ENCODE results near the gene PLD5. TPM values are rescaled to one million over a fixed set of nuclear protein-coding genes. Genes with fewer than 3 reads are reported as not detected.

PLD5 gene
- polyA plus RNA-seq, 1 of the 3 experiments (the other 2 are of a cell fraction) = 0.08 TPM

DNA sequence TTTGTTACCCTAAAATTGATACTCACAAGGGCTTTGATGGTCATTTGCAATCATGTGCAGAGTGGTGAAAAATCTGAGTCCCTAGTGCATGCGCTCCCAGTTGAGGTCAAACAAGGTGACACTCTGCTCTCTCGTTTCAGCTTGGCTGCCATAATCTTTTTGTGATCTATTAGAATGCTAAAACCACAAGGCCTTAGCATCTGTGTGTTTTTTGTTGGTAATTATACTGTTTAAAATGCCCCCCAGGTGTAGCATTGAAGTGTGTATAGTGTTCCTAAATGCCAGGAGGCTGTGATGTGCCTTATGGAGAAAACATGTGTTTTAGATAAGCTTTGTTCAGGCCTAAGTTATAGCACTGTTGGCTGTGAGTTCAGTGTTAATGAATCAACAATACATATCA lies 89.3 kb downstream of the PLD5 start (continued):
- no peak for TF ChIP-seq POLR2AphosphoS5 (IDR thresholded peaks at IDR 0.05; ENCODE audit: low read depth, low read length)

DNA sequence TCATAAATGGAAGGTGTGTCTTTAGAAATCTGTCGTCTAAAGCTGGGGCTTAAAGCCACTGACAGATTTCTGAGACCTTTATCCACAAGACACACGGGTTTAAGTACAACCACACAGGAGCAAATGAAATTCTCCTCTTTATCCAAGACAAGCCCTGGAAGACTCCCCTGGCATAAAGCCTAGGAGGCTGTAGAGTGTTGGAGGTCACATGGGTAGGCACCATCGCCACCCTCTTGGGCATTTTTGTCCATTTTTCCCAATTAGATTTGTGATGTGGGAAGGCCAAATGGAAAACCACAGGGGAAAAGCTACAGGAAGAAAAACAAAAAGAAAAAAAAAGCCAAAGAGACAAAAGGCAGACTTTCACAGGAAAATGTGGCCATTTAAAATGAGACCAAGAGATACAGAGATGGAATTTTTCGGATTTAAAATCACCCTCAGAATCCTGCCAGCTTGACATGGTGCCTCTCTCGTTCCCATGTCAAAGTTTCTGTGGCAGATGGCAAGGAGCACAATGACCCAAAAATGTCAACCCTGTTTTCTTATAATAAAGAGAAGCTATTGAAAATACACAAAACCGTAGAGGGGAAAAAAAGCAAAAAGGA lies 91.9 kb downstream of the PLD5 start:
- ChIA-PET POLR2A (no interaction called here), CTCF (interaction anchor here (0.8 to 3.0 kb wide), 4 partner anchors 10 to 22 kb away, joined by 3 to 10 read pairs (median 3); no protein-coding TSS in a partner anchor)
- Histone ChIP-seq H3K36me3 (replicated peaks in 1 of 2; ENCODE audit: control insufficient read depth in 1 of 2, insufficient read depth in 2 of 2, low read length in 1 of 2) (peaks cover 0 to 3% of the 10 kb centered on the region in 2 experiments), H3K9me3 (no peaks in the 10 kb centered on the region), H4K20me1 (ENCODE audit: insufficient read depth) (no peaks in the 10 kb centered on the region), H3K27me3 (ENCODE audit: insufficient read depth) (no peaks in the 10 kb centered on the region), H3K4me2 (no peak overlapping the region), H3K27ac (ENCODE audit: low read depth in 2 of 2, low read length in 1 of 2) (peak overlapping the region in 1 of 2 experiments; percentile 100; a peak in 2 of 4 replicates), H3K9me2 (no peaks in the 10 kb centered on the region), H3K79me2 (ENCODE audit: insufficient read depth) (no peaks in the 10 kb centered on the region), H3K4me1 (ENCODE audit: control insufficient read depth in 1 of 2, insufficient read depth in 2 of 2, low read depth in 1 of 2, low read length in 1 of 2) (peaks cover 0 to 30% of the 10 kb centered on the region in 2 experiments; a peak in 2 of 4 replicates), H3K9ac (no peak overlapping the region), H2AFZ (ENCODE audit: low read depth) (no peak overlapping the region), H3F3A (replicated peaks; ENCODE audit: insufficient read depth) (no peaks in the 10 kb centered on the region), H3K4me3 (ENCODE audit: low read depth in 2 of 2, low read length in 1 of 2) (no peak overlapping the region; a peak in 1 of 4 replicates)
- 17% methylated on average over 6 of the region's 6 CpGs for WGBS (ENCODE audit: low lambda C conversion rate)
- no peak for TF ChIP-seq TAF1 (IDR thresholded peaks at IDR 0.05; ENCODE audit: borderline replicate concordance, low read depth, low read length)
- no peak for TF ChIP-seq SMC3 (IDR thresholded peaks at IDR 0.05; ENCODE audit: low read depth, low read length)
- no peak for TF ChIP-seq YY1 (IDR thresholded peaks at IDR 0.05; ENCODE audit: low read depth)
- no peak for TF ChIP-seq JUND (IDR thresholded peaks at IDR 0.05)
- no peak for TF ChIP-seq TEAD4 (IDR thresholded peaks at IDR 0.05; ENCODE audit: borderline replicate concordance, insufficient read depth)
- no peak for DNase-seq

DNA sequence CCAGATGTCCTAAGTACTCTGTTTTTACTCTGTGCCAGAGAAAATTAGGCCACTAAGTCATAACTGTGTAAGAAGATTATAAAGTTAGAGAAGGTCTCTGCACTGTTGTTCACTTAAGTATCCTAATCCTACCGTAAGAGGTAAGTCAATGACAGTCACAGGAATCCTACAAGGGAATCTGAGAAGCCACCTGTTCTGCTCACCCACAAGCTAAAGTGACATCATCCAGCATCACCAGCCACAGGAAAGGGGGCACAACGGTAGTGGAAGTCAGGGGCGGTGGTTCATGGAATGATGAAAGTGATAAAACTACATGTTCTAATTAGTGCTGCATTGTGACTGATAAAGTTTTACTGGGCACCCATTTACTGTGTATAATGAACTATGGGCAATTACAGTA lies 92.7 kb downstream of the PLD5 start:
- peaks cover 0 to 35% of the 10 kb centered on the region in 2 experiments; a peak in 2 of 4 replicates for H3K4me1 ChIP-seq (ENCODE audit: control insufficient read depth in 1 of 2, insufficient read depth in 2 of 2, low read depth in 1 of 2, low read length in 1 of 2)
- no peaks in the 10 kb centered on the region for H3K79me2 ChIP-seq (ENCODE audit: insufficient read depth)
- no peaks in the 10 kb centered on the region for H4K20me1 ChIP-seq (ENCODE audit: insufficient read depth)
- no peaks in the 10 kb centered on the region for H3K9me3 ChIP-seq
- no peak overlapping the region for H3K4me2 ChIP-seq
- DNase-seq = no peak
- H3K27ac ChIP-seq (ENCODE audit: low read depth in 2 of 2, low read length in 1 of 2) = peak overlapping the region in 1 of 2 experiments; percentile 100; a peak in 1 of 4 replicates
- 64% methylated on average over 3 of the region's 3 CpGs for WGBS (ENCODE audit: low lambda C conversion rate)
- H3F3A ChIP-seq (replicated peaks; ENCODE audit: insufficient read depth) = no peaks in the 10 kb centered on the region
- no peak overlapping the region for H3K9ac ChIP-seq
- POLR2A ChIA-PET = no interaction called here
- H3K9me2 ChIP-seq = no peaks in the 10 kb centered on the region
- no peak overlapping the region for H2AFZ ChIP-seq (ENCODE audit: low read depth)
- peaks cover 0 to 3% of the 10 kb centered on the region in 2 experiments for H3K36me3 ChIP-seq (replicated peaks in 1 of 2; ENCODE audit: control insufficient read depth in 1 of 2, insufficient read depth in 2 of 2, low read length in 1 of 2)
- H3K4me3 ChIP-seq (ENCODE audit: low read depth in 2 of 2, low read length in 1 of 2) = no peak overlapping the region
- CTCF ChIA-PET = interaction anchor here (3.0 kb wide), 1 partner anchor 23 kb away, joined by 10 read pairs; no protein-coding TSS in a partner anchor
- TF ChIP-seq TEAD4 (IDR thresholded peaks at IDR 0.05; ENCODE audit: borderline replicate concordance, insufficient read depth) = no peak
- 0 out of 2 replicates have a peak, but pooled peaks have one; percentile 10 for TF ChIP-seq FOXJ3 (CRISPR knock-in tag; IDR thresholded peaks at IDR 0.05)
- H3K27me3 ChIP-seq (ENCODE audit: insufficient read depth) = no peaks in the 10 kb centered on the region

DNA sequence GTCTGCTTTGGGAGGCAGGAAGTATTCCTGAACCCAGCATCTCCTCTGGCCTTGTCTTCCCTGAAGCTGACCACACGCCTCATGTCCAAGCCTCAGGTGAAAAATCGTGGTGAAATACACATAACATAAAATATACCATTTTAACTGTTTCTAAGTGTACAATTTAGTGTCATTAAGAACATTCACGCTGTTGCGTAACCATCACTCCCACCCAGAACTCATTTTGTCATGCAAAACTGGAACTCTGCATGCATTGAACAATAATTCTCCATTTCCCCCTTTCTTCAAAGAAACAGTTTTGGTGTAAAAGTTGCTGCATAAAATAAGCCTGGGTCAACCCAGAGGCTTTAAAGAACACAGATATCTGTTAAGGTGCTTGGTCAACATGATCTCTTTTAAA lies 93.5 kb downstream of the PLD5 start:
- no peaks in the 10 kb centered on the region for H3K9me2 ChIP-seq
- H2AFZ ChIP-seq (ENCODE audit: low read depth) = no peak overlapping the region
- no peaks in the 10 kb centered on the region for H3F3A ChIP-seq (replicated peaks; ENCODE audit: insufficient read depth)
- H3K4me3 ChIP-seq (ENCODE audit: low read depth in 2 of 2, low read length in 1 of 2) = no peak overlapping the region; a peak in 1 of 4 replicates
- ChIA-PET POLR2A (no interaction called here), CTCF (interaction anchor here (3.0 kb wide), 1 partner anchor 24 kb away, joined by 10 read pairs; no protein-coding TSS in a partner anchor)
- H3K27me3 ChIP-seq (ENCODE audit: insufficient read depth) = no peaks in the 10 kb centered on the region
- peaks cover 0 to 3% of the 10 kb centered on the region in 2 experiments for H3K36me3 ChIP-seq (replicated peaks in 1 of 2; ENCODE audit: control insufficient read depth in 1 of 2, insufficient read depth in 2 of 2, low read length in 1 of 2)
- 24% methylated on average over 4 of the region's 4 CpGs for WGBS (ENCODE audit: low lambda C conversion rate)
- no peak overlapping the region for H3K4me2 ChIP-seq
- no peaks in the 10 kb centered on the region for H4K20me1 ChIP-seq (ENCODE audit: insufficient read depth)
- no peak for DNase-seq
- H3K9me3 ChIP-seq = no peaks in the 10 kb centered on the region
- peak overlapping the region in 1 of 2 experiments; percentile 100; a peak in 1 of 4 replicates for H3K27ac ChIP-seq (ENCODE audit: low read depth in 2 of 2, low read length in 1 of 2)
- H3K9ac ChIP-seq = no peak overlapping the region
- H3K4me1 ChIP-seq (ENCODE audit: control insufficient read depth in 1 of 2, insufficient read depth in 2 of 2, low read depth in 1 of 2, low read length in 1 of 2) = peaks cover 0 to 39% of the 10 kb centered on the region in 2 experiments; a peak in 2 of 4 replicates
- no peaks in the 10 kb centered on the region for H3K79me2 ChIP-seq (ENCODE audit: insufficient read depth)
- TF ChIP-seq RAD21 (IDR thresholded peaks at IDR 0.05; ENCODE audit: low read length) (no peak), YY1 (IDR thresholded peaks at IDR 0.05; ENCODE audit: low read depth) (no peak), JUND (IDR thresholded peaks at IDR 0.05) (no peak), NFIC (IDR thresholded peaks at IDR 0.05; ENCODE audit: borderline replicate concordance) (no peak), ELF1 (IDR thresholded peaks at IDR 0.05) (no peak)
- TF ChIP-seq, protein P1, sequence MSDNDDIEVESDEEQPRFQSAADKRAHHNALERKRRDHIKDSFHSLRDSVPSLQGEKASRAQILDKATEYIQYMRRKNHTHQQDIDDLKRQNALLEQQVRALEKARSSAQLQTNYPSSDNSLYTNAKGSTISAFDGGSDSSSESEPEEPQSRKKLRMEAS (IDR thresholded peaks at IDR 0.05; ENCODE audit: low read depth) = no peak
- TF ChIP-seq, protein P2, sequence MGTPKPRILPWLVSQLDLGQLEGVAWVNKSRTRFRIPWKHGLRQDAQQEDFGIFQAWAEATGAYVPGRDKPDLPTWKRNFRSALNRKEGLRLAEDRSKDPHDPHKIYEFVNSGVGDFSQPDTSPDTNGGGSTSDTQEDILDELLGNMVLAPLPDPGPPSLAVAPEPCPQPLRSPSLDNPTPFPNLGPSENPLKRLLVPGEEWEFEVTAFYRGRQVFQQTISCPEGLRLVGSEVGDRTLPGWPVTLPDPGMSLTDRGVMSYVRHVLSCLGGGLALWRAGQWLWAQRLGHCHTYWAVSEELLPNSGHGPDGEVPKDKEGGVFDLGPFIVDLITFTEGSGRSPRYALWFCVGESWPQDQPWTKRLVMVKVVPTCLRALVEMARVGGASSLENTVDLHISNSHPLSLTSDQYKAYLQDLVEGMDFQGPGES (IDR thresholded peaks at IDR 0.05; ENCODE audit: low read depth, low read length) = no peak
- TF ChIP-seq, protein P3, sequence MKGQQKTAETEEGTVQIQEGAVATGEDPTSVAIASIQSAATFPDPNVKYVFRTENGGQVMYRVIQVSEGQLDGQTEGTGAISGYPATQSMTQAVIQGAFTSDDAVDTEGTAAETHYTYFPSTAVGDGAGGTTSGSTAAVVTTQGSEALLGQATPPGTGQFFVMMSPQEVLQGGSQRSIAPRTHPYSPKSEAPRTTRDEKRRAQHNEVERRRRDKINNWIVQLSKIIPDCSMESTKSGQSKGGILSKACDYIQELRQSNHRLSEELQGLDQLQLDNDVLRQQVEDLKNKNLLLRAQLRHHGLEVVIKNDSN (IDR thresholded peaks at IDR 0.05; ENCODE audit: borderline replicate concordance, low read depth) = no peak
- TF ChIP-seq, protein P4, sequence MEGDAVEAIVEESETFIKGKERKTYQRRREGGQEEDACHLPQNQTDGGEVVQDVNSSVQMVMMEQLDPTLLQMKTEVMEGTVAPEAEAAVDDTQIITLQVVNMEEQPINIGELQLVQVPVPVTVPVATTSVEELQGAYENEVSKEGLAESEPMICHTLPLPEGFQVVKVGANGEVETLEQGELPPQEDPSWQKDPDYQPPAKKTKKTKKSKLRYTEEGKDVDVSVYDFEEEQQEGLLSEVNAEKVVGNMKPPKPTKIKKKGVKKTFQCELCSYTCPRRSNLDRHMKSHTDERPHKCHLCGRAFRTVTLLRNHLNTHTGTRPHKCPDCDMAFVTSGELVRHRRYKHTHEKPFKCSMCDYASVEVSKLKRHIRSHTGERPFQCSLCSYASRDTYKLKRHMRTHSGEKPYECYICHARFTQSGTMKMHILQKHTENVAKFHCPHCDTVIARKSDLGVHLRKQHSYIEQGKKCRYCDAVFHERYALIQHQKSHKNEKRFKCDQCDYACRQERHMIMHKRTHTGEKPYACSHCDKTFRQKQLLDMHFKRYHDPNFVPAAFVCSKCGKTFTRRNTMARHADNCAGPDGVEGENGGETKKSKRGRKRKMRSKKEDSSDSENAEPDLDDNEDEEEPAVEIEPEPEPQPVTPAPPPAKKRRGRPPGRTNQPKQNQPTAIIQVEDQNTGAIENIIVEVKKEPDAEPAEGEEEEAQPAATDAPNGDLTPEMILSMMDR (IDR thresholded peaks at IDR 0.05) = no peak
